T47D (cell line): ENCODE measurements around the gene CCT5.
"Not testable (repeated sequence)": the region's sequence is repeated elsewhere in the genome, so short reads cannot be mapped to it uniquely, and the experiment has no call there.

Source experiments
- DNase-seq, 2 experiments: peaks; one replicate each; pipeline versions ENCODE4 v3.0.0 to v3.0.0-alpha.2; 2011 to 2012; ENCODE audit warnings: low read depth in 1 of 2, low spot score in 1 of 2
- JUND ChIP-seq: IDR thresholded peaks from 2 replicates; pipeline ENCODE4 v1.6.1; 2012; ENCODE audit warnings: low read depth
- in situ Hi-C: cut with HindIII; loops from 2 replicates; pipeline ENCODE4 v1.10.0; 2016; ENCODE audit warnings: low sequenced_read_pairs, low pct_unique_long_range_greater_than_20kb

CCT5 gene

GRCh38 chr5:10303201-10303600 lies 53.1 kb downstream of the CCT5 start:
- in situ Hi-C loops: no loop called here
- DNase-seq: no peak
- no peak for TF ChIP-seq JUND

- no peak for DNase-seq
- TF ChIP-seq JUND: no peak
- in situ Hi-C loops: no loop called here
These were observed 53.7 kb downstream of the CCT5 start for GRCh38 chr5:10303699-10304170.

- in situ Hi-C loops: no loop called here
- DNase-seq: peak in 1 of 2 experiments; percentile 30
- no peak for TF ChIP-seq JUND
These were observed 54.9 kb downstream of the CCT5 start for GRCh38 chr5:10304932-10305331.

- in situ Hi-C loops: no loop called here
- DNase-seq: no peak
- no peak for TF ChIP-seq JUND
These were observed 56.0 kb downstream of the CCT5 start for GRCh38 chr5:10306114-10306513.

- TF ChIP-seq JUND: no peak
- in situ Hi-C loops: no loop called here
- DNase-seq: no peak
These were observed 56.7 kb downstream of the CCT5 start for GRCh38 chr5:10306806-10307205.

GRCh38 chr5:10307206-10308148 lies 57.4 kb downstream of the CCT5 start, which contains the start of gene CMBL:
Gene CMBL, minus strand, starts transcription at chr5:10307902. Its CDS starts 17,140 bp downstream, at chr5:10290762.
- no peak for TF ChIP-seq JUND
- DNase-seq: peak; percentile 65 to 91
- in situ Hi-C loops: no loop called here

GRCh38 chr5:10308844-10309243 lies 58.8 kb downstream of the CCT5 start:
- TF ChIP-seq JUND: no peak
- in situ Hi-C loops: no loop called here
- DNase-seq: no peak

- in situ Hi-C loops: no loop called here
- TF ChIP-seq JUND: no peak
- DNase-seq: peak; percentile 58 to 73
These were observed 60.1 kb downstream of the CCT5 start for GRCh38 chr5:10310066-10310779.

GRCh38 chr5:10310835-10311570 lies 60.9 kb downstream of the CCT5 start:
- in situ Hi-C loops, DNase-seq: not testable (repeated sequence)

GRCh38 chr5:10311595-10312425 lies 61.7 kb downstream of the CCT5 start:
- in situ Hi-C loops: no loop called here
- no peak for TF ChIP-seq JUND
- DNase-seq: no peak

GRCh38 chr5:10315201-10315600 lies 65.1 kb downstream of the CCT5 start:
- in situ Hi-C loops: no loop called here
- no peak for DNase-seq
- TF ChIP-seq JUND: no peak
